Measurements from ENCODE around the gene LSM6. TPM values are rescaled to one million over a fixed set of nuclear protein-coding genes. Genes with fewer than 3 reads are reported as not detected.

The LSM6 gene
- polyA plus RNA-seq, 1 donor from 2014 or later: 70.9 TPM

DNA sequence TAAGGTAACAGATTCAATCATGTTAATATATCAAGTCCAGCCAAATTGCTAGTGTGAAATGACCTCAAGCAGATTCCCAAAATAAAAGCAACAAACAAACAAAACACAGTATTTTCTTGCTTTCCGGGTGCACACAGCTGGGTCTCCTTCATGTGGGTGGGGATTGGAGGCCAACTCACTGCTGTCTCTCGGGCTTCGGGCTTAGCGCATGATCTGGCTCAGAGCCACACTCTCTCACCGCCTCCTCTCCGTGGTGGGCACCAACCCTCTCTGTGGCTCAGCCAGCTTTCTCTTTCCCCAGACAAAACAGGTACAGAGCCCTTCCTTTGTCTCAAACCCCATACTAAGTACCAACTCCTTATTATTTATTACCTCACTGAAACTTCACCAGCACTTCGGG is 35.9 kb downstream of the LSM6 start:
- no peak overlapping the region for H3K4me3 Mint-ChIP-seq
- H3K27me3 Mint-ChIP-seq: no peaks in the 10 kb centered on the region
- H3K36me3 Mint-ChIP-seq: no peaks in the 10 kb centered on the region
- no peaks in the 10 kb centered on the region for H3K9me3 Mint-ChIP-seq
- no peaks in the 10 kb centered on the region for H3K4me1 Mint-ChIP-seq
- no peak overlapping the region for H3K27ac Mint-ChIP-seq

DNA sequence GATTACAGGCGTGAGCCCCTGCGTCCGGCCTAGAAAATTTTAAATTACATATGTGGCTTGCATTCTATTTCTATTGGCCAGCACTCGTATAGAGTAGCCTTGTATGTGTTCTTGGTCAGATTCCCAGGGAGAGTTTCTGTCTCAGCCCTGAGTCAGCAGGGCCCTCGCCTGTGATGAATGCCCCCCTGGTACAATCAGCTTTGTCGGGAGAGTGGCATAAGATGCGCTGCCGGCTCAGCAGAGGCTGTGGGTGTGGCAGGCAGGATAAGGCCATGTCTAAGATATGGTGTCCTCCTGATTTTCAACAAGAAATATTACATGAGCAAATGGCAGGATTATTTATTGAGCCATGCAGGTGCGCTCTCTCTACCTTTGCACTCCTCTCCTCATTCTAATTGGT is 37.3 kb downstream of the LSM6 start:
- no peaks in the 10 kb centered on the region for H3K36me3 Mint-ChIP-seq
- H3K4me3 Mint-ChIP-seq: no peak overlapping the region
- no peaks in the 10 kb centered on the region for H3K27me3 Mint-ChIP-seq
- H3K4me1 Mint-ChIP-seq: no peaks in the 10 kb centered on the region
- H3K9me3 Mint-ChIP-seq: no peaks in the 10 kb centered on the region
- H3K27ac Mint-ChIP-seq: no peak overlapping the region

DNA sequence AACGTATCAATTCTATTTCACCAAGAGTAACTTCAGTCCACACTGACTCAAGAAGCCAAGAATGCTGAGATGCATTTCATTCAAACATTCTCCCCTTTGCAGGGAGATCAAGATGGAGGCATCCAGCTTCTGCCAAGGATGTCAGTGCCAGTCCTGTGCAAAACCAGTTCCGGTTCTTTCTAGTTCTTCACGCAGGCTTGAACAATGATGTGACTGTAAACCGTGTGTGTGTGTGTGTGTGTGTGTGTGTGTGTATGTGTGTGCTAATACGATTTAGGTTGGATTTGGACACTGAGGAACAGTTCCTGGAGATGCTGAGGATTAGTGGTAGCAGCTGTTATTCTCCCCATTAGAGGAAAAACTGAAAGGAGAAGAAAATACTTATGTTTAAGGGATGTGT is 38.7 kb downstream of the LSM6 start, which contains the start of gene REELD1:
Gene REELD1 (plus strand): TSS at position 301 of the 400 bp plus-strand sequence. CDS start 2,415 bp downstream, outside the sequence.
- H3K27me3 Mint-ChIP-seq: no peaks in the 10 kb centered on the region
- no peaks in the 10 kb centered on the region for H3K9me3 Mint-ChIP-seq
- no peak within 1 kb of the TSS for H3K4me3 Mint-ChIP-seq
- H3K4me1 Mint-ChIP-seq: no peaks in the 10 kb centered on the region
- H3K27ac Mint-ChIP-seq: no peak within 1 kb of the TSS
- H3K36me3 Mint-ChIP-seq: no peaks in the 10 kb centered on the region

DNA sequence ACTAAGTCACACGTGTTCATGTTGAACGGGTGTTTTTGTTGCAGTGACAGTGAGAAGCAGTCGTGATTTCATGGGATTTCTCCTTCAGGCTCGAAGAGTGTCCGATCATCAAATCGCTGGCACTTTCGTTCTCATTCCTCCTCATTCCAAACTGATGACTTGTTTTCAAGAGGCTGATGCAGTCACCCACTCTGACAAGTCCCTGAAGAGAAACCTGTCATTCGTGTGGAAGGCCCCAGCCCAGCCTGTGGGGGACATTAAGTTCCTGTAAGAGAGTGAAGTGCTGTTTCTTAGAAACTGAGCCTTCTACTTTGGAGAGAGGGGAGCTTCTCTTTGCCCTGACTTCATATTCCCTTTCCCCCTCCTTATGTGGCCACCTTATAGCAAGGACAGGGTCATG is 46.8 kb downstream of the LSM6 start:
- no peaks in the 10 kb centered on the region for H3K4me1 Mint-ChIP-seq

DNA sequence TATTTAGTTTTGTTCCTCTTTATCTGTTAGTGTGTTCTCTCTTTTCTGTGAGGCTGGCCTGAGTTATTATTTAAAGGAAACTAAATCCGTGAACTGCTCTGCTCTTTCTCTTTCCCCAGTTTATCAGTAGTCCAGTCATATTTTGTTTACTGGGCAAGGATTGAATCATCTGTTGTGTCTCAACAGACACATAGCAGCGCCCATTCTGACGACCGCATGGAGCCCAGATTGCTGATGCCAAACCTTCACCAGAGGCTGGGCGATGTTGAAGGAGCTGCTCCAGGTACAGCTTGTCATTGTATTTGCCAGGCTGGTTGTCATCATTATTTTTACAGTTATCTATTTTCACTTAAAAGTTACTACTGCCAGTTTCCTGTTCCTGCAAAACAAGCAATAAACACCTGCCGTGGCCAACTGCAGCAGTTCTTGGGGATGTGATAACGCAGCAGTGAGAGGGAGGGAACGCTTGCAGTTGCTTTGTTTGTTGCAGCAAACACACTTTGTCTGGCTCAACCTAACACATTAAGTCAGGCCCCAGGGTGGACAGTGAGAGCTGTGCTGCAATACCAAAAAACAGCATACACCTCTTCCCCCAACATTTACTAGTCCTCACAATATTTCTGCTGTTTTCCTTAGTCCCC is 48.9 kb downstream of the LSM6 start:
- Mint-ChIP-seq H3K36me3 (peaks cover 3% of the 10 kb centered on the region), H3K27ac (no peak overlapping the region), H3K4me1 (no peaks in the 10 kb centered on the region), H3K27me3 (no peaks in the 10 kb centered on the region), H3K4me3 (no peak overlapping the region), H3K9me3 (no peaks in the 10 kb centered on the region)

More for the DNA sequence above, 46.8 kb downstream of the LSM6 start:
- H3K9me3 Mint-ChIP-seq: no peaks in the 10 kb centered on the region
- no peaks in the 10 kb centered on the region for H3K36me3 Mint-ChIP-seq
- H3K4me3 Mint-ChIP-seq: peak overlapping the region in 1 of 4 donors; percentile 58
- H3K27me3 Mint-ChIP-seq: no peaks in the 10 kb centered on the region
- H3K27ac Mint-ChIP-seq: no peak overlapping the region

DNA sequence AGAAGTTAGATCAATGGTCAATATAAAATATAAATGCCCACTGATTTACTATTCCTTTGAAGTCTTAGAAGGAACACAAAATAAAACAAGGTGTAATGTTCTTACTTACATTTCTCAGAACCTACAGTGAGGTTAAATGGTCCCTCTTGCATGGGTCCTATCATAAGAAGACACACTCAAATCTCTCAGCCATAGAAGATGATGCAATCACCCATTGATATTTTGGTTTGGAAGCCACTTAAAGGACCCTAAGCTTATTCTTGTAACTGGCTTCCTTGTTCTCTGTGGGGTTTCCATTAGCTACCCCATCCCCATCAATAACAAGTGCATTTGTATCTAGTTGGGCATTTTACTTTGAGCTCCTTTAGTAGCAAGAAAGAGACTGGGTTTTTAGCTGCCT is 53.9 kb downstream of the LSM6 start:
- H3K9me3 Mint-ChIP-seq: peaks cover 0 to 5% (median 2%) of the 10 kb centered on the region in 3 donors
- no peaks in the 10 kb centered on the region for H3K4me1 Mint-ChIP-seq

DNA sequence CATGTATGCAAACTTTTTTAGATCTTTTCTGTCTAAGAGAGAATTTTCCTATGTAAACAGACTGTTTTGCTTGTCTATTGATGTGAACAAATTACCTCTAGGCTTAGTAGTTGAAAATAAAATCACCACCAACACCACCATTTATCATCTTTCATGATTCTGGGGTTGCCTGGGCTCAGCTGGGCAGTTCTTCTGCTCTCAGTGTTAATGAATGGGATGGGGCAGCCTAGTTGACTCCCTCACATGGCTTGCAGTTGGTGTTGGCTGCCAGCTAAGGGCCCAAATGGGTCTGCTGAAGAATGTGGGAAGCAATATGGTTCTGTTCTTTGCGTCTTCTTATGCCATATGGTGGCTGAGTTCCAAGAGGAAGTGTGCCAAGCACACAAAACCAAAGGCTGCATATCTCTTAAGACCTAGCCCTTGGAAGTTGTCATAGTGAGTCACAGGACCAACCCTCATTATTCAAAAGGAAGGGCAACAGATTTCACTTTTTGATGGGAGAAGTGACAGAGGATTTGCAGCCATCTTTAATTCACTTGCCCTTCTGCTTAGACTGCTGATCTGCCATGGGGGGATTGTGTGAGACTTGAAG is 56.7 kb downstream of the LSM6 start:
- peaks cover 0 to 5% (median 2%) of the 10 kb centered on the region in 3 donors for H3K9me3 Mint-ChIP-seq
- H3K36me3 Mint-ChIP-seq: peaks cover 3% of the 10 kb centered on the region
- no peak overlapping the region for H3K4me3 Mint-ChIP-seq
- peaks cover 3% of the 10 kb centered on the region for H3K27me3 Mint-ChIP-seq
- peaks cover 0 to 2% (median 0%) of the 10 kb centered on the region in 3 donors for H3K4me1 Mint-ChIP-seq
- no peak overlapping the region for H3K27ac Mint-ChIP-seq

More for the DNA sequence above, 53.9 kb downstream of the LSM6 start:
- Mint-ChIP-seq H3K36me3 (peaks cover 3% of the 10 kb centered on the region), H3K27me3 (no peaks in the 10 kb centered on the region), H3K4me3 (no peak overlapping the region), H3K27ac (no peak overlapping the region)

DNA sequence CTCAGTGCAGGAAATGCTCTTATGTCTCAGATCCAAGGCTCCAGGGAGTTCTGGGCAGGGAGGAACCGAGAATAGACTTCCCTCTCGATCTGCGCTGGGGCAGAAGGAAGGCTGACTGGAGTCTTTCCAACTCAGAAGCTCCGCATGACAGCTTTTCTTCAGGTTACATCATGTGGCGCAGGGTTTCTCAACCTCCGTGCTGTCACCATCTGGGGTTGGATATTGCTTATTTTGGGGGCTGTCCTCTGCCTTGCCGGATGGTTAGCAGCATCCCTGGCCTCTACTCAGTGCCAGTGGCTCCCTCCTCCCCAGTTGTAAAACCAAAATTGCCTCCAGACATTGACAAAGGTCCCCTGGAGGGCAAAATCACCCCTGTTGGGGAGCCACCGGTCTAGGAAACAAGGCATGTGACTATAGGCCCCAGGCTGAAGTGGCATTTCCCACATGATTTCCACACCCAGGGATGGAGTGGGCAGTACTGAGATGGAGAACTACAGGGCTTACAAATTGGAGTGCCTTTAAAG is 60.2 kb downstream of the LSM6 start:
- Mint-ChIP-seq H3K27ac (no peak overlapping the region), H3K9me3 (peaks cover 0 to 5% (median 2%) of the 10 kb centered on the region in 3 donors), H3K27me3 (peaks cover 3% of the 10 kb centered on the region), H3K36me3 (no peaks in the 10 kb centered on the region), H3K4me3 (no peak overlapping the region), H3K4me1 (peaks cover 0 to 2% (median 0%) of the 10 kb centered on the region in 3 donors)

DNA sequence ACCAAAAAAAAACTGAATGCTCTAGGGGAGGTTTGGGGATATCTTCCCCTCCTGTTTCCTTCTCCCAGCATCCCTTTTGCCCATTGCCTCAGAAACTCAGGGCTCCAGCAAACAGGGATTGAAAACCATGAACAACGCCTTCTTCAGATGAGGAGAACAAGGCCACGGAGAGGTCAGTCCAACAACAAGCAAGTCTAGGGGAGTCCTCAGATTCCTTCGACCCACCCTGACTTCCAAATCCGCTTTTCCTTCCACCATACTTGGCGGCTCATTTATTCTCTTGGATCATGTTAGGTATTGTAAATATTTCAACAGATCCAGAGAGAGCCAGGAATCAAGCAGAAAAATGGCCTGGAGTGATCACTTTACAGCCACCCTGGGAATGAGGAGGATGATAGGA is 60.7 kb downstream of the LSM6 start:
- Mint-ChIP-seq H3K27me3 (peaks cover 3% of the 10 kb centered on the region), H3K4me1 (peaks cover 0 to 2% (median 0%) of the 10 kb centered on the region in 3 donors), H3K27ac (no peak overlapping the region), H3K9me3 (peaks cover 0 to 5% (median 2%) of the 10 kb centered on the region in 3 donors), H3K4me3 (no peak overlapping the region), H3K36me3 (no peaks in the 10 kb centered on the region)

DNA sequence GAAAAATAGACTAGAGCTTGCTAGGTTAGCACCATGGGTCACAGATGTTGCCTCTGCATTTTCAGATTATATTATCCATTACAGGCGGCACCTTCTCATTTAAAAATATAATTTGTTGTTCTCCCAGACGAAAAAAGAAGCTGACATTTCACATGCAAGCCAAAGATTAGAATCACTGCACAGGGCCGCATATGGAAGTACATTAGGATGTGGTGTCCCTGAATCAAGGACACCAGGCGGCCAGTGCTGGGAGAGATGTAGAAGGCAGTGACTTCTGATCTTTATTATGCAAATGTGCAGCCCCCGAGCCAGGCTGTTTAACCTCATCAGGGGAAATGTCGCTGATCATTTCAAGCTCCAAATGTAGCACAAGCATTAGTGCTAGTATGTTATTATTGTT is 61.6 kb downstream of the LSM6 start:
- Mint-ChIP-seq H3K27ac (no peak overlapping the region), H3K4me1 (peaks cover 3 to 5% (median 3%) of the 10 kb centered on the region in 3 donors), H3K9me3 (peaks cover 0 to 5% (median 0%) of the 10 kb centered on the region in 3 donors), H3K4me3 (no peak overlapping the region), H3K27me3 (peaks cover 6% of the 10 kb centered on the region), H3K36me3 (no peaks in the 10 kb centered on the region)

DNA sequence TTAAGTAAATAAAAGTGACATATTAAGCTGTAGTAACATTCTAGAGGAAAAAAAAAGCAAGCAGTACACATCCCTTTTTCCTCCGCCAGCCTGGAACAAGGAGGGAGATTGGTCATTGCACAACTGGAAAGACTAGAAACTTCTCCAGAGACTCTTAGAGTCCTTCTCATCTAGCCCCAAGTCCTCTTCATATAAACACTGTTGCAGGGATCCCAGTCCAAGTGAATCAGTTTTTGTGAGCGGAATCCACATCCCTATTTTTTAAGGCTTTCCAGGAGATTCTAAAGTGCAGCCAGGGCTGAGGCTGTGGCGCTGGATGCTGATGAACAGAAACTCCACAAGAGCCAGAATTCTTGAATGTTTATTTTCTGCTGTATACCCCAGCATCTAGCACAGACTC is 62.6 kb downstream of the LSM6 start:
- Mint-ChIP-seq H3K36me3 (no peaks in the 10 kb centered on the region), H3K27ac (no peak overlapping the region), H3K9me3 (no peaks in the 10 kb centered on the region), H3K4me3 (no peak overlapping the region), H3K4me1 (peaks cover 3 to 7% (median 3%) of the 10 kb centered on the region in 3 donors), H3K27me3 (peaks cover 6% of the 10 kb centered on the region)

Other genes with a start within 250 kb of the LSM6 start
- 6.5 TPM for gene ZNF827, start 236.9 kb upstream of the LSM6 start, polyA plus RNA-seq
- gene REELD1, start 38.8 kb downstream of the LSM6 start, polyA plus RNA-seq: not detected

All from IgD-negative memory B cell (primary cell).